Measurements from ENCODE around the gene MSX2.

The MSX2 gene

DNA sequence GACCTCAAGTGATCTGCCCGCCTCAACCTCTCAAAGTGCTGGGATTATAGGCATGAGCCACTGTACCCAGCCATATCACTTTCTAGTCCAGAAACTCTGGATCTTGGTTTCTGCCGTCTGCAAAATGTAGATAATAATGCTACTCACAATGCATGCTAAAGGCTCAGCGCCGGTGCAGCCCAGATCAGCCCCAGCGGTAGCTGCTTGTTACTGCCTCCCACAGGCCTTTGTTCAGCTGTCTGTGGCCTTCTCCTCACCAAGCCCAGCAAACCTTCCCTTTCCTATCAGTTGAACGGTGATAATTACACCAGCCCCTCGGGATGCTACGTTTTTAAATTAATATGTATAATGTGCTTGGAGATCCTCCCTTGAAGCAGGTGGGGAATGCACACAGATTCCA is 26.2 kb upstream of the MSX2 start:
- TF ChIP-seq, protein P1, sequence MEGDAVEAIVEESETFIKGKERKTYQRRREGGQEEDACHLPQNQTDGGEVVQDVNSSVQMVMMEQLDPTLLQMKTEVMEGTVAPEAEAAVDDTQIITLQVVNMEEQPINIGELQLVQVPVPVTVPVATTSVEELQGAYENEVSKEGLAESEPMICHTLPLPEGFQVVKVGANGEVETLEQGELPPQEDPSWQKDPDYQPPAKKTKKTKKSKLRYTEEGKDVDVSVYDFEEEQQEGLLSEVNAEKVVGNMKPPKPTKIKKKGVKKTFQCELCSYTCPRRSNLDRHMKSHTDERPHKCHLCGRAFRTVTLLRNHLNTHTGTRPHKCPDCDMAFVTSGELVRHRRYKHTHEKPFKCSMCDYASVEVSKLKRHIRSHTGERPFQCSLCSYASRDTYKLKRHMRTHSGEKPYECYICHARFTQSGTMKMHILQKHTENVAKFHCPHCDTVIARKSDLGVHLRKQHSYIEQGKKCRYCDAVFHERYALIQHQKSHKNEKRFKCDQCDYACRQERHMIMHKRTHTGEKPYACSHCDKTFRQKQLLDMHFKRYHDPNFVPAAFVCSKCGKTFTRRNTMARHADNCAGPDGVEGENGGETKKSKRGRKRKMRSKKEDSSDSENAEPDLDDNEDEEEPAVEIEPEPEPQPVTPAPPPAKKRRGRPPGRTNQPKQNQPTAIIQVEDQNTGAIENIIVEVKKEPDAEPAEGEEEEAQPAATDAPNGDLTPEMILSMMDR (IDR thresholded peaks at IDR 0.05; ENCODE audit: insufficient read depth, missing control alignments), result no peak
- DNase-seq (ENCODE audit: insufficient read length, low spot score), result no peak
- no peak for FAIRE-seq

DNA sequence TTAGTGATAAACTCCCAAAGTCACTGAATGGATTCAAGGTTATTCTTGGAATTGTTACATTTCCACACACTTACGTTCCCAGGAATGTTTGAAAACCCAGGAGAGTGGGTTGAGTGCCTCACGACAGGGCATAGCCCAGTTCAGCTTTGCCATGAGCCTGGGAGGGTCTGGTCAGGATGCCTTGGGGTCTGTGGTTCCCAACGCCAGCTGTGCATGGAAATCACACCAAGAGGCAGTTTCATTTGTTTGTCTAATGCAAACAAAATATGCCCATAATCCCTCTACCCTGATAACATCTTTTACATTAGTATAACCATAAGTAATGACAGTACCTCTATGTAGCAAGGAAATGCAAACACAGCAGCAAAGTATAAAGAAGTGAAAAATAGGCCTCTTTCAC is 25.3 kb upstream of the MSX2 start:
- TF ChIP-seq, protein P1 (IDR thresholded peaks at IDR 0.05; ENCODE audit: insufficient read depth, missing control alignments), result no peak
- DNase-seq (ENCODE audit: insufficient read length, low spot score), result no peak
- FAIRE-seq, result no peak

DNA sequence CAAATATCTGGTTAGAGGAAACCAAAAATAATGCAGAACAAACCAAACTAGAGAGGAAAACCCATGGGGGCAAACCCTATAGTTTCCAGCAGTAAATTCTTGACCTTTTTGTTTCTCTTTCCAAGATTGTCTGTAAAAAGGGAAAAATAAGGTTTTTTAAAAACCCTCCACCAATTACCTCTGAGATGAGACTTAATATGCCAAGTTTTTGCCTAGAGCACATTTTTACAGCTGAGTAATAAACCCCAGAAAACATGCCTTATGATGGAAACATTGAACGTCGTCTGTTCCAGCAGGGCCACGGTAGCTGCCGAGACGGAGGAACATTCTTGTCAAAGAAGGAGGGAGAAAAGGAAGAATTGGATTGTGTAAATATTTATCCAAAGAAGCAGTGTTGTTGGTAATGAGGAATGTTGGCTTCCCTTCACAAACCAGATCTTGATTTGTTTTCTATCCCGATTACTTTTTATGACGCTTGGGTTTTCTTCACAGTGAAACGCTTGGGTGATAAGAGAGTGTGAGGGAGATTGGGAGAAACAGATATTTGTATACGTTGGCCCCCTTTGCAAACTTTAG is 17.3 kb upstream of the MSX2 start:
- TF ChIP-seq, protein P1 (IDR thresholded peaks at IDR 0.05; ENCODE audit: insufficient read depth, missing control alignments), result no peak
- DNase-seq (ENCODE audit: insufficient read length, low spot score), result no peak
- FAIRE-seq, result no peak

DNA sequence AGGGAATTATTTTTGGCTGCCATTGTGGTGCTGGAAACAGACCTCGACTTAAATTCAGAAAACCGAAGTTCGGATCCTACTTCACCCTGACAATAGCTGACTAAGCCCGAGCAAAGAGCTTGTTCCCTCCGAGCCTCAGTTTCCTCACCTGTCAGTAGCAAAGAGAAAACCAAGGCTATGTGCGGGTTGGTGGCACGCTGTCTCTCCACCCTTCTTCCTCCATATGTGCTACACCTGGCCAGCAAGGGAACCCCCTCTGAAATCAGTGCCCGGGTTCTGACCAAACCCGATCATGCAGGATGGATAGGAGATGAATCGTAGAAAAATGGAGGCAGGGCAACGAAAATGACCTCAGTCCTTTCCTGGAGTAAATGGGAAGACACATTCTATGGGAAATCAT is 16.7 kb upstream of the MSX2 start:
- TF ChIP-seq, protein P1 (IDR thresholded peaks at IDR 0.05; ENCODE audit: insufficient read depth, missing control alignments), result no peak
- no peak for FAIRE-seq
- DNase-seq (ENCODE audit: insufficient read length, low spot score), result no peak

DNA sequence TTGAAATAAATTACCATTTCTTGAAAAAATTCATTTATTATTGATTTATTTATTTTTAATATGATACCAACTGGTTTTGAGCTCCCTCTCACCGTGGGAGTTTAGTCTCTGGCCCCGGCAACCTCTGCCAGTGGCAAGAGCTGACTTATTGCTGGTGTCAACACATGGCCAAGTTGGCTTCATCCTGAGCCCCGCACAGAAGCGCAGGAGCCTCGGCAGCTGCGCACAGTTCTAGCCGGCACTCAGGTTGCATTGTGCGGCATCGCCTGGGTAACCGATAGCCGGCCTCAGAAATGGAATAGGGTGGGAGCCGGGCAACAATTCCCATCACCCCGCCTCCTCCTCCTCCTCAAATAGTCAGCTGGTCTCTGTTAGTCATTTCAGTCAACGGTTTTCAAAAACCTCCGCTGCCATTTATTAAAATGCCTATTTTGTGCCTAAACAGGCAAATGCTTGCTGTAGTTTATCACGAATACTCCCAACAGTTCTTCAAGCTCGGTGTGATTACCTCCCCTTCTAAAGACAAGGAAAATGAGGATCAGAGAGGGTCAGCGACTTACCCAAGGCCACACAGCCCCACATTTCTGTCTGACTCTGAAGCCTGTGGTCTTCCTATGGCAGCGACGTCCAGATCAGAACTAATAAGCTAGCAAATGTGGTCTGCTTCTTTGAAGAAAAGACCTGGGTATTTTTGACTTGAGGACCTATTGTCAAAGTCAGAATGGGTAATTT is 15.7 kb upstream of the MSX2 start:
- TF ChIP-seq, protein P1 (IDR thresholded peaks at IDR 0.05; ENCODE audit: insufficient read depth, missing control alignments), result no peak
- no peak for DNase-seq (ENCODE audit: insufficient read length, low spot score)
- no peak for FAIRE-seq

DNA sequence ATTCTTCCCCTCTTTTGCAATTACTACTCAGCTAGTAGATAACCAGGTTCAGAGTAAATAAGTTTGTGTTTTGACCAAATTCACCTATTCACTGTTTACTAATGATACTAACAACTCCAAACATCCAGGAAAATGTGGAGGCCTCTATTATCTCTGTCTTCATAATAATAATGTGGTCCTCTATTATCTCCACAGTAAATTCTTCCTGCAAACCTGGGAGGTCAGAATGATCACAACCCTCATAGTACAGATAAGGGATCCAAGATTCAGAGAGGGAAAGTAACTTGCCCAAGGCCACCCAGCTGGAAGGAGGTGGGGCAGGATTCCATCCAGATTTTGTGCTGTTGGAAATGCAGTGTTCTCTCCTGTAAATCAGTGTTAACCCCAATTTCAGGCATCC is 9.6 kb upstream of the MSX2 start:
- TF ChIP-seq, protein P1 (IDR thresholded peaks at IDR 0.05; ENCODE audit: insufficient read depth, missing control alignments), result no peak
- FAIRE-seq (no peak), DNase-seq (ENCODE audit: insufficient read length, low spot score) (no peak)

DNA sequence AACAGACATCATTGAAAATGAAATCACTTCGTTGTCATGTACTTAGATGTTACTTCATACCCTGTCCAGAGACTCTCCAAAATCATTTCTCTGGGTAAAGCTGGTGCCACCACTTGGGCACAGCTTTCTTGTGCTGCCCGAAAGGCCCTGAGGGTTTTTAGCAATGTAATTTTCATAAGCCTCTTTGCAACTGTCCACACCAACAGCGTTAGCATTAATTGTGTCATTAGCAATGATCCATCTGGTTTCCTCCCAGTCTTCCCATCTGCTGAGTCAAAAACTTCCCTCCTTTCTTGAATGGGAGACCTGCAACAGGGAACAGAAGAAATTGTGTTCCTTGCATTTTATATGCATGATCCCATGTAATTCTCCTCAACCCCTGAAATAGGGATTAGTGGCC is 8.6 kb upstream of the MSX2 start:
- no peak for FAIRE-seq
- TF ChIP-seq, protein P1 (IDR thresholded peaks at IDR 0.05; ENCODE audit: insufficient read depth, missing control alignments), result no peak

More for the DNA sequence above, 8.6 kb upstream of the MSX2 start:
- DNase-seq (ENCODE audit: insufficient read length, low spot score), result no peak

Measured in D721Med (cell line).